PC-9 (cell line): Measurements from ENCODE around the gene TAAR2. TPM values are rescaled to one million over a fixed set of nuclear protein-coding genes. Genes with fewer than 3 reads are reported as not detected.
A peak's percentile ranks its signal among the peaks of the same experiment; 100 is the strongest.

Source experiments
- BruUV-seq: library from RNA; stranded (reverse); fragments of 400-500 nt; replicated peaks from 2 replicates; lab custom pipeline; 2021; lab: Mats Ljungman, UMichigan
- CTCF ChIA-PET: fragments of 300-600 bp; sonication (Branson Sonifier 250); formaldehyde crosslinking; loops from one replicate; lab custom pipeline; 2022; ENCODE audit warnings: antibody characterized with exemption; lab: Charles Lee
- POLR2A ChIA-PET: fragments of 300-600 bp; sonication (Branson Sonifier 250); formaldehyde crosslinking; loops from one replicate; lab custom pipeline; 2022; ENCODE audit warnings: antibody characterized with exemption; ENCODE audit not compliant: unreplicated experiment; lab: Charles Lee
- DNase-seq, 2 experiments: peaks; one replicate each; pipeline versions ENCODE4 v3.0.0 to v3.0.0-alpha.2; 2015 to 2022; ENCODE audit warnings: mixed read lengths in 1 of 2
- H2AFZ ChIP-seq: fragments of 200-600 bp; sonication (generic); 2 replicates; pipeline ENCODE4 v1.8.1; 2017; ENCODE audit warnings: antibody characterized with exemption
- H3F3A ChIP-seq: fragments of 200-600 bp; sonication (generic); 2 replicates; pipeline ENCODE4 v1.8.1; 2017; ENCODE audit warnings: antibody characterized with exemption, mild to moderate bottlenecking, low read depth; ENCODE audit not compliant: insufficient read depth
- H3K27ac ChIP-seq: fragments of 200-600 bp; sonication (generic); 2 replicates; pipeline ENCODE4 v1.6.1; 2016; ENCODE audit warnings: mixed run types
- H3K27me3 ChIP-seq: fragments of 200-600 bp; sonication (generic); 2 replicates; pipeline ENCODE4 v1.6.1; 2016; ENCODE audit warnings: low read depth, mixed run types; ENCODE audit not compliant: insufficient read depth
- H3K36me3 ChIP-seq: fragments of 200-600 bp; sonication (generic); 2 replicates; pipeline ENCODE4 v1.6.1; 2016; ENCODE audit warnings: low read depth, mixed run types
- H3K4me1 ChIP-seq: fragments of 200-600 bp; sonication (generic); replicated peaks from 2 replicates; pipeline ENCODE4 v1.6.1; 2016; ENCODE audit warnings: mixed run types; ENCODE audit not compliant: insufficient read depth
- H3K4me2 ChIP-seq: fragments of 200-600 bp; sonication (generic); 2 replicates; pipeline ENCODE4 v1.6.1; 2017; ENCODE audit warnings: mixed run types
- H3K4me3 ChIP-seq: fragments of 200-600 bp; sonication (generic); 2 replicates; pipeline ENCODE4 v1.6.1; 2016; ENCODE audit warnings: mixed run types
- H3K79me2 ChIP-seq: fragments of 200-600 bp; sonication (generic); 2 replicates; pipeline ENCODE4 v1.6.1; 2017; ENCODE audit warnings: low read depth, mixed run types
- H3K9me2 ChIP-seq: fragments of 200-600 bp; sonication (generic); 2 replicates; pipeline ENCODE4 v1.8.1; 2017; ENCODE audit warnings: mild to moderate bottlenecking; ENCODE audit not compliant: insufficient read depth
- H3K9me3 ChIP-seq: fragments of 200-600 bp; sonication (generic); 2 replicates; pipeline ENCODE4 v1.8.1; 2016; ENCODE audit warnings: low read depth; ENCODE audit not compliant: insufficient read depth
- H4K20me1 ChIP-seq: fragments of 200-600 bp; sonication (generic); 2 replicates; pipeline ENCODE4 v1.8.1; 2017; ENCODE audit not compliant: insufficient read depth
- EZH2 ChIP-seq: fragments of 200-600 bp; sonication (generic); IDR thresholded peaks from 2 replicates; pipeline ENCODE4 v1.8.0; 2017; ENCODE audit warnings: antibody characterized with exemption, low read depth
- intact Hi-C: fragments of 100-400 bp; cut with micrococcal nuclease; formaldehyde crosslinking; loops from one replicate; pipeline ENCODE4 v1.10.0; 2022; ENCODE audit not compliant: unreplicated experiment
- total RNA-seq: library from RNA; stranded (reverse); gene quantifications from 2 replicates; pipeline ENCODE4 v1.2.3, GENCODE V29; 2021
- TF ChIP-seq, protein P1 (sequence below): fragments of 200-600 bp; sonication (generic); conservative IDR thresholded peaks from 2 replicates; pipeline ENCODE4 v1.6.1; 2017; ENCODE audit warnings: mixed run types, antibody characterized with exemption, mild to moderate bottlenecking, moderate library complexity

TAAR2 gene
- total RNA-seq, 1 experiment from 2014 or later = not detected

- no peaks in the 10 kb centered on the region for H3K9me2 ChIP-seq
- H3K9me3 ChIP-seq = 0 out of 2 replicates have a peak, but pooled peaks cover 6% of the 10 kb centered on the region
- peaks cover 7% of the 10 kb centered on the region; the same call in 1 of the 2 replicates for H3F3A ChIP-seq
- no peak overlapping the region for H3K27ac ChIP-seq
- POLR2A ChIA-PET = interaction anchor here (0.7 kb wide), 1 partner anchor 186 kb away, joined by 8 read pairs; the partner anchor contains the start of gene SLC18B1
- no peaks in the 10 kb centered on the region for H3K79me2 ChIP-seq
- H3K4me1 ChIP-seq = peaks cover 22% of the 10 kb centered on the region
- H3K4me2 ChIP-seq = no peak overlapping the region
- H3K36me3 ChIP-seq = no peaks in the 10 kb centered on the region
- no peak for DNase-seq
- TF ChIP-seq EZH2 = no peak
- TF ChIP-seq, protein P1, sequence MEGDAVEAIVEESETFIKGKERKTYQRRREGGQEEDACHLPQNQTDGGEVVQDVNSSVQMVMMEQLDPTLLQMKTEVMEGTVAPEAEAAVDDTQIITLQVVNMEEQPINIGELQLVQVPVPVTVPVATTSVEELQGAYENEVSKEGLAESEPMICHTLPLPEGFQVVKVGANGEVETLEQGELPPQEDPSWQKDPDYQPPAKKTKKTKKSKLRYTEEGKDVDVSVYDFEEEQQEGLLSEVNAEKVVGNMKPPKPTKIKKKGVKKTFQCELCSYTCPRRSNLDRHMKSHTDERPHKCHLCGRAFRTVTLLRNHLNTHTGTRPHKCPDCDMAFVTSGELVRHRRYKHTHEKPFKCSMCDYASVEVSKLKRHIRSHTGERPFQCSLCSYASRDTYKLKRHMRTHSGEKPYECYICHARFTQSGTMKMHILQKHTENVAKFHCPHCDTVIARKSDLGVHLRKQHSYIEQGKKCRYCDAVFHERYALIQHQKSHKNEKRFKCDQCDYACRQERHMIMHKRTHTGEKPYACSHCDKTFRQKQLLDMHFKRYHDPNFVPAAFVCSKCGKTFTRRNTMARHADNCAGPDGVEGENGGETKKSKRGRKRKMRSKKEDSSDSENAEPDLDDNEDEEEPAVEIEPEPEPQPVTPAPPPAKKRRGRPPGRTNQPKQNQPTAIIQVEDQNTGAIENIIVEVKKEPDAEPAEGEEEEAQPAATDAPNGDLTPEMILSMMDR = no peak
- H3K27me3 ChIP-seq = no peaks in the 10 kb centered on the region
- no peaks in the 10 kb centered on the region for H4K20me1 ChIP-seq
- H3K4me3 ChIP-seq = no peak overlapping the region
- CTCF ChIA-PET = no interaction called here
- intact Hi-C loops = no loop called here
- no TSS peak for BruUV-seq
- H2AFZ ChIP-seq = no peak overlapping the region
Measured at GRCh38 chr6:132612449-132613108, 11.5 kb downstream of the TAAR2 start.

DNA sequence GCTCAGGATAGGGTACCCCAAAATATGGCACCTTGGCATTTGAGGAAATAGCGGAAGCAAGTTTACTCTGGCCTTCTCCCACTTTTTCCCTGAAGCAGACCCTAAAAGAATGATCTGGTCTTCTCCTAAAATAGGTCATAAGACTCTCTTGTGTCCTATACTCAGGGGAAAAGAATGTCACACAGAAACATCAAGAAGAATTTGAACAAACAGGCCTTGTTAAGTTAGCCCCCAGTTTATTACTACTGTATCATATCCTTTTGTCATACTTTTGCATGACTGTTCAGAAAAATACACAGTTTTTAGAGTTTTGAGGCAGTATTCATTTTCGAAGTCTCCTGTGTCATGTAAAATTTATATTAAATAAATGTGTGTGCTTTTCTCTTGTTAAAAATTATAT, 12.5 kb downstream of the TAAR2 start:
- no peak for TF ChIP-seq EZH2
- TF ChIP-seq, protein P1 = no peak
- Histone ChIP-seq H3K79me2 (no peaks in the 10 kb centered on the region), H2AFZ (no peak overlapping the region), H4K20me1 (no peaks in the 10 kb centered on the region), H3K9me3 (0 out of 2 replicates have a peak, but pooled peaks cover 6% of the 10 kb centered on the region), H3K4me2 (no peak overlapping the region), H3K27me3 (no peaks in the 10 kb centered on the region), H3K4me3 (no peak overlapping the region), H3K27ac (no peak overlapping the region), H3F3A (peaks cover 7% of the 10 kb centered on the region; the same call in 1 of the 2 replicates), H3K4me1 (peaks cover 22% of the 10 kb centered on the region), H3K36me3 (no peaks in the 10 kb centered on the region), H3K9me2 (no peaks in the 10 kb centered on the region)
- POLR2A ChIA-PET = no interaction called here
- CTCF ChIA-PET = no interaction called here
- no peak for DNase-seq
- BruUV-seq = no TSS peak
- intact Hi-C loops = no loop called here

DNA sequence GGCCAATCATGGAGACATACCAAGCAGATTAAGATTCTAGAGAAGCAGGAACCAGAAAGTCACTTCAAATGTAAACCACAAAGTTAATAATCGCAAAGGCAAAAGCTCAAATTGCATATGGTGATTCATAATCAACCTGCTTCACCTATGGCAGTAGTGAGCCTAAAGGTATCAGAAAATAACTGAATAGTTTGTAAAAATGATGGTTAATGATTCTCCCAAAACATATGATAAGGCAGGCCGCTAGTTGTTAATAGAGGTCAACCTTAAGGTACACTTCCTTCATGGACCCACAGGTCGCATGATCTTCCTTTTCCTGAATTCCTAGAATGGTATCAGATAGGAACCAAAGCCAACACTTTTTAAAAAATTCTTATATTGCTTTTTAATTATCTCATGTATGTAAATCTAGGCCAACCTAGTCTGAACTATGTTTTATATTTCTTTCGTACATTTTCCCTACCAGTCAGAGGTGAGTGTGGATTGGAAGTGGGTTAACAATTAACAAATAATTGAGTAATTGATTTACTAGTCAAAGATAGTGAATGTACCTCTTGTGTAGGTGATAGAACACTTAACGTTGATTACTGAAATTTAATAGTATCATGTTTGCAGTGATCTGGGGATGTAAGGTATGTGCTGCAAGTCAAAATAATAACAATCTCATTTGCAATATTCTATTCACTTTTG, 16.4 kb downstream of the TAAR2 start:
- TF ChIP-seq, protein P1 = no peak
- TF ChIP-seq EZH2 = no peak
- Histone ChIP-seq H3K36me3 (no peaks in the 10 kb centered on the region), H2AFZ (peak overlapping the region; percentile 28; the same call in 1 of the 2 replicates), H3K9me3 (no peaks in the 10 kb centered on the region), H3K4me3 (no peak overlapping the region), H3K4me1 (no peaks in the 10 kb centered on the region), H3K27me3 (no peaks in the 10 kb centered on the region), H3K4me2 (no peak overlapping the region), H3K27ac (no peak overlapping the region), H3K9me2 (no peaks in the 10 kb centered on the region), H3F3A (no peaks in the 10 kb centered on the region), H4K20me1 (no peaks in the 10 kb centered on the region), H3K79me2 (no peaks in the 10 kb centered on the region)
- ChIA-PET CTCF (no interaction called here), POLR2A (no interaction called here)
- intact Hi-C loops = no loop called here
- BruUV-seq = no TSS peak
- DNase-seq = no peak
